ENCODE data around the gene PACS1.

The PACS1 gene

DNA sequence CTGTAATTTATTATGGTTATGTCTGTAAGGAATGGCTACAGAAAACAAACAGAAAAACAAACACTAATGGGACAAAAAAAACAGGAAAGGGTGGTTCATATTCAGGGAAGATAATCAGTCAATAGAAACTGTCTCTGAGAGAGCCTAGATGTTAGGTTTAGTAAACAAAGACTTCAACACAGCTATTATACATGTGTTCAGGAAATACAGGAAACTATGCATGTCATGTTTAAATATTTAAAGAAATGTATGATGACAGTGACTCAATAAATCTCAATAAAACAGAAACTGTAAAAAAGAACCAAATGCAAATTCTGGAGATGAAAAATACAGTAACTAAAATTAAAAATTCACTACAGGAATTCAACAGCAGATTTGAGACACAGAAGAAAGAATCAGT, 76.0 kb downstream of the PACS1 start:
- no peak for DNase-seq

- no peak for DNase-seq
Measured at GRCh38 chr11:66146940-66147339, 76.9 kb downstream of the PACS1 start.

GRCh38 chr11:66150140-66150539, 80.1 kb downstream of the PACS1 start:
- DNase-seq: no peak

DNA sequence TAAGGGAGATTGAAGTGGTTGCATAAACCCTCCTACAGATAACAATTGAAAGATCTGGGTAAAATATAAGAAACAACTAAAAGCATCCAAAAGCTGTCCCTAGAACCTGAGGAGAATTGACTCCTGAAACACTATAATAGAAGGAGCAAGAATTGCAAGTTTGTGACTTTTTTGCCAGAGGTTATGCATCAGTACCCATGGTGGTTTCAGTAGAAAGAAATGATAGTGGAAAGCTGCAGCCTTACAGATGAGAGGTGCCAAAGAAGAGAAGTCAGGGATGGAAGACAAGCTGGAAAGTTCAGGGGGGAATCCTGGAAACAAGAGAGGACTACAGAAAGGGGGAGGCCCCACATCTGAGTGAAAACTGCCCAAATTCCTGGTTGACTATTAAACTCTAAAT, 80.7 kb downstream of the PACS1 start:
- no peak for DNase-seq

- DNase-seq: no peak
Measured at GRCh38 chr11:66151273-66151672, 81.2 kb downstream of the PACS1 start.

- DNase-seq: no peak
Measured at GRCh38 chr11:66154109-66154508, 84.0 kb downstream of the PACS1 start.

DNA sequence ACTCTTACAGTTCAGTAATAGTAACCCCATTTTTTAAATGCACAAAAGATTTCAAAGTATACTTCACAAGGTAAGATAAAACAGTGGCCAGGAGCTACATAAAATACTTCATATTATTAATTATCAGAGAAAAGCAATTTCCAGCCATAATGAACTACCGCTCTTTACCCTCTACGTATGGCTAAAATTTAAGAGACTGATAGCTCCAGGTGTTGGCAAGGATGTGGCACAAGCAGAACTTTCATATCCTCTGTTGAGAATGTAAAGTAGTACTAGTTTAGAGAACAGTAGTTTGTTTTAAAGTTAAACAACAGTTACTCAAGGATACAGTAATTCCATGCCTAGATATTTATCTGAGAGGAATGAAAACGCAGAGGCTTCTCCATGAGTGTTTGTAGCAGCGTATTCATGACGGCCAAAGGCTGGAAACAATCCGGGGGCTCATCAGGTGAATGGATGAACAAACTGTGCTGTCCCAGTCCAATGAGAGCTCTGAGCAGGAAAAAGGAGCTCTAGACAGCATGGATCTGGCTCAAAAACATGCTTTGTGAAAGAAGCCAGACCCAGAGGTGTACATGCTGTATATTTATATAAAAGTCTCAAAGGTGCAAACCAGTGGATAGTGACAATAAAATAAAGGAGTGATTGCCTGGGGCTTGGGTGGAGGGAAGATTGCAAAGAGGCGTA, 85.5 kb downstream of the PACS1 start:
- no peak for DNase-seq

DNA sequence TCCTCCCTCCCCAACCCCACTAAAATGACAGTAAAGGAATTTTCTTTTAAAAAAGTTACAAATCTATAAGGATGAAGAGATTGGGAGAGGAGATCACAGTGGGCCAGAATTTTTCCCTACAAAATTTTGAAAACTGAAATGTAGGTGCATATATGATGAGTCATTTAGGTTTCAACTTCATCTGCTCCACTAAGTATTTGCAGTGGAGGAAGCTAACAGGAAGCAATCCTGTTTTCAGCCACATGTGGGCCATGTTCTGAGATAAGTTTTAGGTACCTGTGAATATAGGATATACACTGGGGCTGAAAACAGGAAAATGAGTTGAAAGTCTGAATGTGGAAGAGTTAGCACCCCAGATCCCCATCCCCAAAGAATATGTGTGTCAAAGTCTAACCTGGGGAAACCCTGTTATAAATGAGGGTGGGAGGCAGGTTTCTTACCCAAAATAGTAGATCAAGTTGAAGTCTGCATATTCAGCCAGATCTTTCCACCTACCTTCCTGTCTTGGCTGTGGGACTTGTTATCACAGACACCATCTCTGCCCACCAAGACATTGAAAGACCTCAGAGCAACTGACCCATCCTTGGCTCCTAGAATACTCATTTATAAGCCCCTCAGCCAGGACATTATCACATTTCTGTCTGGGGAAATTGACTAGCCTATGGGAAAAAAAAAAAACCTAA, 87.3 kb downstream of the PACS1 start:
- DNase-seq: no peak

- no peak for DNase-seq
Measured at GRCh38 chr11:66158156-66158555, 88.1 kb downstream of the PACS1 start.

DNA sequence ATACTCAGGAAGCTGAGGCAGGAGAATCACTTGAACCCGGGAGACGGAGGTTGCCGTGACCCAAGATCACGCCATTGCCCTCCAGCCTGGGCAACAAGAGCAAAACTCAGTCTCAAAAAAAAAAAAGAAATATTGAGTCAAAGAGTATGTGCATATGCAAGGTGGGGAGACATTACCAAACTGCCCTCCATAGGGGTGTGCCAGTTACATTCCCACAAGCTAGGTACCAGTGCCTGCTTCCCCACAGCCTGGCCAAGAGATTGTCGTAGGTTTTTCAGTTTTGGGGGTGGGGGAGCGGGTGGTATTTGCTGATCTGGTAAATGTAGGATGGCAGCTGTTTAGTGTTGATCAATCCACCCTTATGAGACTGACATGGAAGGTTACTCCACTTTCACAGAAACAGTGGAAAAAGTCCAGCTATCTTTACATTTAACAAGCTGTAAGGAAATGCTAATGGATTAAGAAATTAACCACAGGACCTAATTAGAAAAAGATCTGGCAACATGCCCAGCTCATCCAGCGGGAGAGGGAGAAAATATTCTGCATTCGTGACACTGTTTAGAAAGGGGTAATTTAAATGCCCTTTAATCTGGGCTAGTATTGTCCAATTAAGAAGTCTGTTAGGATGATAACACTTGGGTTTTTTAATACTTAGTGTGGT, 89.4 kb downstream of the PACS1 start:
- no peak for DNase-seq

- no peak for DNase-seq
Measured at GRCh38 chr11:66160709-66161108, 90.6 kb downstream of the PACS1 start.

GRCh38 chr11:66168289-66168688, 98.2 kb downstream of the PACS1 start:
- no peak for DNase-seq

DNA sequence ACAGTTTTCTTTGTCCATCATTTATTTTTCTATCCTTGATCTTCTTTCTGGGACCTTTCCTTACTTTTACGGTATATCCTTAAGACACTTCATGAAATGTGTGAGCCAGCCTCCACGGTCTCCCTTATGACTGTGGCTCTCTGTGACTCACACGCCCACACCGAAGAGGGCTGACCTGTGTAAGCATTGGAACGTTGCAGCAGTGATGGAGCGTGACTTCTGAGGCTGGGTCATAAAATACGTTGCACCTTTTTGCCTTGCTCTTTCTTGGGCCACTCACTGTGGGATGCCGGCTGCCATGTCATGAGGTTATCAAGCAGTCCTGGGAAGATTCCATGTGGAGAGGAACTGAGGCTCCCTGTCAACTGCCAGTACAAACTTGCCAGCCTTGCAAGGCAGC, 102.1 kb downstream of the PACS1 start:
- DNase-seq: no peak

GRCh38 chr11:66176650-66177049, 106.6 kb downstream of the PACS1 start:
- DNase-seq: no peak

DNA sequence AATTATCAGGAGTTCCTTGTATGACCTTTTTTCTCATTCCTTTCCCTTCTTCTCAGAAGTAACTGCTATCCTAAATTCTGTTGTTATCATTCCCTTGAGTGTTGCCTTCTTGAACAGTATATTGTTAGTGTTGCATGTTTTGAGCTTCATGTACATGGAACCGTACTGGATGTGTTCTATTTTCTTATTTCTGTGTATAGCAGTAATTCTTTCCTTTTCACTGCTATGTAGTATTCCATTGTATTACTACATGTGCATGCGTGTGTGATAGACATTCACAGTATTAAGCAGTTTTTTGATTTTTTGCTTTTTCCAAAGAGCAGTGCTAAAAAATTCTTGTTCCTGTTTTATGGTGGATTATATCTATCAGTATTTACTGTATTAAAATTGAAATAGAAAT, 108.1 kb downstream of the PACS1 start:
- DNase-seq: no peak

DNA sequence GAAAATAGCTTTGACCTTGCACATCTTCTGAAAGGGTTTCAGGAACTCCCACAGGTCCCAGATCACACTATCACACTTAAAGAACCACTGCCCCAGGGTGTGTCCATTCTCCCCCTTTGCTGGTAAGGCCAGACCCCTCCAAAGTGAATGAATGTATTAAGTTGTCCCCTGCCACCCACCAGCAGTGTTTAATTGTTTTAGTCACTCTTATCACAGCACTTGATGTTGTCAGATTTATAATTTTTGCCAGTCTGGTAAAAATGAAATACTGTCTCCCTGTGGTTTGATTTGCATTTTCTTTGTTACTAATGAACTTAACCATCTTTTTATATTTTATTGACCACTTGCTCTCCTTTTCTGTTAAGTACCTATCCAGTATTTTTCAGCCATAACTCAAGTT, 108.8 kb downstream of the PACS1 start:
- DNase-seq: no peak

DNA sequence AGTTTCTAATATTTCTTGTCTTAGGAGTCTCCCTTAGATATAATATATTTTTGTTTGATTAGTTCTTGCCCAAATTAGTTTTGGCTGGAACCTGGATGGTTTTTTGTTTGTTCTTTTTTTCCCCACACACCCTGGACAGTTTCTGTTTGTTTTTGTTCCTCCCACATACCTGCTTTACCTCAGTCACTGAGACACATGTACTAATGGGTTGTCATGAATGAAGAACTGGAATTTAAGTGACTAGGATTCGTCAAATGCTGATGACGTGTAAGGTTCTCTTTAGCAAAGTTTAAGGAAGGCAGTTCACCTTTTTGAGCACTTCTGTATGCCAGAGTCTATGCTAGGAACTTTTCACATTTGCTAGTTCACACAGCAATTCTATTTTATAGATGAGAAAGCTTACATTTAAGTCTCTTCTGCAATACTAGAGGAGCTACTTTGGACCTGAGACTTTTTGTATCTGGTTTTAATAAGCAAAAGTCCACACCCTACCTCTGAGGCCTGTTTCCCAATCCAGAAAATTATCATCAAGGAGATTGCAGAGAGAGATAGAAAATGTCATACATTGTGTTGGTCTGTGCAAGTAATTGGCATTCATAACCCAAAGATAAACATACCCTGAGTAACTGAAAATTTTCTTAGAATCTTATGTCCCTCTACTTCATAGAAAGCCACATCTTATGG, 111.7 kb downstream of the PACS1 start:
- DNase-seq: no peak

DNA sequence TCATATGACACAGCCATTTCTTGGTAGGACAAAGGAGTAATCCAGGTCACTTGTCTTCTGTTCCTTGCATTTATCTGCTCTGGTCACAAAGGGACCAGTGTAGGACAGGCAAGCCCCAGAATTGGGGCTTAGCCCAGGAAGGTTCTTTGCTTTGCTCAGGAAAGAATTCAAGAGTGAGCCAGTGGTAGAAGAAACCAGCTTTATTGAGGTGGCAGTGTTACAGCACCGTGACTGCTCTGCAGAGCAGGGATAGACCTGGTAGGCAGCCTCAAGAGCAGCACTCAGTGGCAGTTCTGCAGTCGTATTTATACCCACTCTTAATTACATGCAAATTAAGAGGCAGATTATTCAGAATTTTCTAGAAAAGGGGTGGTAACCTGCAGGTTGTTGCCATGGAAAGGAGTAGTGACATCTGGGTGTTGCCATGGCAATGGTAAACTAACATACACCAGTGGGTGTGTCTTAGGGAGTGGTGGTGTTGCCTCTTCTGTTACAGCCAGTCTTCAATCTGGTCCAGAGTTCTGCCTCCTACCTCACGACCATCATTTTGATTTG, 113.5 kb downstream of the PACS1 start:
- peak; percentile 1 for DNase-seq

DNA sequence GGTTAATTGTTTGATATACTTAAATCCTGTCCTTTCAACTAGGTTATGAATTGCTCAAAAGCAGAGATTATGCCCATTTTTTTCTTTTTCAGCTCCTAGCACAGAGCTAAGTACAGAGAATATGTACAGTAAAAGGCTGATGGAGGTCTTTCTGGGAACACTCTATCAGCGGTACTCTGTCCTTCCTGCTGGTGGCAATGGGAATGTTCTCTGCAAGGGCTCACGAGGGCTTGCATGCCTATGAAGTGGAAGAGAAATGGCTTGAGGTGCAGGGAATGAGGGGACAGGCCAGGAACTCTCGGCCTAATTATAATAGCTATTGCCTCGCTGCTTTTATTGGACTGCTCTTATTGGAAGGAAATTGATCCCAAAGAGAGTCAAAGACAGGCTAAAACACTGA, 114.7 kb downstream of the PACS1 start:
- DNase-seq: no peak

DNA sequence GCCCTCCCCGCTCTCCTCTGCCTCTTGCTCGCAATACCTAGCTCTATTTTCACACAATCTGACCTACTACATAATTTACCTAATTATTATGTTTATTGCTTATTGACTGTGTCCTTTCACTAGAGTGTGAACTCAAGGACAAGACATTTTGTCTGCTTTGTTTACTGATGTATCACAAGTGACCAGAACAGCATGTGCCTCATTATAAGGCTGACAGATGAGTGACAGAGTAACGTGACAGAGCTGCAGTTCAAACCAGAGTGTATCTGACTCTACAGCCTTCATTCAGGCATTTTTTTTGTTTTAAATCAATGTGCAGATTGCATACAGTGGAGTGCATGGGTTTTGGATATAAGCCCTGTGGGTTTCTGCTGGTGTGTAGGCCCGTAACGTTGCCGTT, 116.4 kb downstream of the PACS1 start:
- DNase-seq: no peak

- DNase-seq: no peak
Measured at GRCh38 chr11:66187453-66187852, 117.4 kb downstream of the PACS1 start.

GRCh38 chr11:66188580-66188979, 118.5 kb downstream of the PACS1 start:
- DNase-seq: no peak

GRCh38 chr11:66189031-66189745, 119.1 kb downstream of the PACS1 start:
- DNase-seq: no peak

All from activated CD4-positive, alpha-beta T cell treated with anti-CD3 and anti-CD28 coated beads, Interleukin-2, amount 50 U/mL, for 16 hours (primary cell).